HG03045 (cell line): ENCODE measurements around the gene PHF20.
A peak's percentile ranks its signal among the peaks of the same experiment; 100 is the strongest.
"Not testable (repeated sequence)": the region's sequence is repeated elsewhere in the genome, so short reads cannot be mapped to it uniquely, and the experiment has no call there.

Experiments
- ATAC-seq: cut with Tn5 transposase; IDR thresholded peaks from one replicate; pipeline ENCODE4 v1.9.1; 2021; ENCODE audit warnings: mild to moderate bottlenecking, moderate library complexity; ENCODE audit not compliant: unreplicated experiment

Gene PHF20

GRCh38 chr20:35771689-35772562, at the start of gene PHF20:
Gene PHF20 (plus strand): TSS chr20:35772015. CDS start chr20:35801523, 29,508 bp downstream.
- peak; percentile 90 for ATAC-seq

GRCh38 chr20:35723275-35723639, 48.6 kb upstream of the PHF20 start:
- ATAC-seq = not testable (repeated sequence)

DNA sequence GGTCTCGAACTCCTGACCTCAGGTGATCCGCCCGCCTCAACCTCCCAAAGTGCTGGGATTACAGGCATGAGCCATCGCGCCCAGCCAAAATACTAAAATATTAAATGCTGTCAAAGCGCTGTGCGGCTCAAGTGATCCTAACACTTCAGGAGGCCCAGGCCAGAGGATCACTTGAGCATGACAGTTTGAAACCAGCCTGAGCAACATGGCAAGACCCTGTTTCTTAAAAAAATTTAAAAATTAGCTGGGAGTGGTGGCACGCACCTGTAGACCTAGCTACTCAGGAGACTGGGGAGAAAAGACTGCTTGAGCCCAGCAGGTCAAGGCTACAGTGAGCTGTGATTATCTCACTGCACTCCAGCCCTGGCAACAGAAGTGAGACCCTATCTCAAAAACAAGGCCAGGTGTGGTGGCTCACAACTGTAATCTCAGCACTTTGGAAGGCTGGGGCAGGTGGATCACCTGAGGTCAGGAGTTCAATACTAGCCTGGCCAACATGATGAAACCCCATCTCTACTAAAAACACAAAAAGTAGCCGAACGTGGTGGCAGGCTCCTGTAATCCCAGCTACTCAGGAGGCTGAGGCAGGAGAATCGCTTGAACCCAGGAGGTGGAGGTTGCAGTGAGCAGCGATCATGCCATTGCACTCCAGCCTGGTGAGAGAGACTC, 48.0 kb upstream of the PHF20 start:
- not testable (repeated sequence) for ATAC-seq

DNA sequence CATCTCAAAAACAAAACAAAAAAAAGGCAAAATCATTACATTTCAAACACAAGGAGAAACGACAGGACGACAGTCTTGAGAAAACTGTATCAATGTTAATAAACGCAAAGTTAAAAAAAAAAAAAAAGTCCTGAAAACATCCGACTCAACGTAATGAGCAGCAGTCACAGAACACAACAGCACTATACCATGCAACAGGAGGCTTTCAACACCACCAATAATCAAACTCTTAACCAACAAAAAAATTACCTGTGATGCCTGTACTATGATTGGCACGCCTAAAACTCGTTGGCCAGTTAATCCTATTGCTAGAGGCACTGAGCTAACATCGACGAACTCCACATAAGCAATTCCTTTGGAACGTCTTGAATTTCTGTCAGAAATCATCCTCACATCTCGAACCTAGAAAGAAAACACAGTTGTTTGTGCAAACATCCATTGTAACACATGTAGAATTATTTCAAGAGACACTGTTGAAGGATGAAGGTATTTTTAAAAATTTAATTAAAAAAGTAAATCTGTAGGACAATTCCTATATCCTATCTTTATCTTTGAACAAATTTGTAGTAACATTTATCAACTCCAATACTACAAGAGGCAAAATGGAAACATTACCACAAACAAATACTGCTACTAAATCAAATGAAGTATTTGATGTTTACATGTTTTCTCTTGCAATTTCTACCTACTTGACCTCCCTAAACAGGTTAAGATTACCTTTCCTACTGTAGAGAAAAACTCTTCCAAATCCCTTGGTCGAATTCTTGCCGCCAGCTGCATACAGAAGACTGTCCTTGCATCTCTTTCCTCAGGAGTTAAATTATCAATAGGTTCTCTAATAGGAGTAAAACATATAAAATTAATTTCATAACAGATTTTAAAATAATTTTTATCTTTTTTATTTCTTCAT, 47.2 kb upstream of the PHF20 start:
- no peak for ATAC-seq

- ATAC-seq = no peak
Observed at GRCh38 chr20:35726842-35727711, 44.7 kb upstream of the PHF20 start.

- ATAC-seq = no peak
Observed at GRCh38 chr20:35729283-35729807, 42.5 kb upstream of the PHF20 start.

DNA sequence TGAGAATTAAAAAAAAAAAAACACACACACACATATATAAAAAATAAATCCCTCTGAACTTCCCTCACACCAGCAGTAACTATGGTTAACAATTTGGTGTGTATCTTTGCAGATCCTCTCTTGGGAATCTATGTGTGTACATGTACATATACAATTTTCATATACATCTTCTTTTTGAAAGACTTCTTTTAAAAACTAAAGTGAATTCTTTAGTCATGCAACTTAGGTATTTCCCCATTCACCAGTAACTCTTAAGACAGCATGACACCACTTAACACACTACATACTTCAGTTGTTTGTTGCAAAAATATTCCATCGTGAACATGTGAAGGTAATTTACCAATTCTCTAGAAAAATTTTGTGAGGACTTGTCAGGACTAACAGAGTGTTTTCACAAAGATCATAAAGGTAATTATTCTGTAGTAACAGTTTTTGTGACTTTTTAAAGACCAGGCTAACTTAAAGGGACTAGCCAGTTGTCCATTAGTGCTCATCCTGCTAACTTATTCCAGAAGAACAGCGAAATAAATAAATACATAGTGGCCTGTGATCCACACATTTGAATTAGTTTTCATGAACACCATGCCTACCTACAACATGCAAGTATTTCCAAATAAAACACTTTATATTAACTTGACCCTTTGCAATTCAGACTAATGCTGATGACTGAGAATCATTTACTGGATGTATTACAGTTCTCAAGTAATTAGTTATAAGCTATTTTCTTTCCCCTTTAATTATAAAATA, 41.8 kb upstream of the PHF20 start:
- ATAC-seq = no peak

DNA sequence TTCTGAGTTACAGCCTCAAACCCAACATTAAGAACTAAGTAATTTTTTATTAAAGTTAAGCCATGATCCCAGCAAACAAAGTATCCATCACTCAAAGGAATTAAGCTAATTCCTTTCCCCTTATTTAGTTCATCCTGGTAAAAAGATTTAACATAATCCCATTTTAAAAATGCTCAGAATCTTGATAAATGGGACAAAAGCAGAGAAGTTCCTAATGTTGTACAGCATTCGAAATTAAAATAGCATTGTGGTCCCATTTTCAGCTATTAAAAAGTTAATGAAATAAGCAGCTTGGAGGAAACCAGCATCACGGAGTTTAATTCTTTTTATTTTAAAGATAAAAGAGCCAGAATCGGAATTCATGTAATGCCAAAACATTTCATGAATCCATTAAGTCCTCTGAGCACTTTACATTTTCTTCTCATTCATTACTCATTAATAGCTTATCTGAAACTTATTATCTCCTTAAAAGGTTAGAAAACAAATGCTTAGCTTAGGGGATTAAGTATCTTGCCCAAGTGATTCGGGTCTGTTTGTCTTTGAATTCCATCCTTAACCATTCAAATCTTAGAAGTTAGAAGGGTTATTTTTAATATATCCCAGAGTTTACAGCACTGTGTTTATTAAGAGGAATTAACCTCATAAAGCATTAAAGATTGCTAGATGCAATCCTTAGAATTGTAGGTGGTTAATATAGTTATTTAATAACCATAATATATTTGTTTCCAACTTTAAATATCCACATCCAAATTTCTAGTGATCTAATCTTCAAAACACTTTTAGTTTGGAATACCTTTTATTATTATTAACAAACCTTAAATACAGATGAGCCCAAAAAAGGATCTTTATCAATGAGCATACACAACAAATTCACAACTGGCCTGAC, 41.0 kb upstream of the PHF20 start:
- no peak for ATAC-seq

- no peak for ATAC-seq
Observed at GRCh38 chr20:35731469-35731788, 40.4 kb upstream of the PHF20 start.

DNA sequence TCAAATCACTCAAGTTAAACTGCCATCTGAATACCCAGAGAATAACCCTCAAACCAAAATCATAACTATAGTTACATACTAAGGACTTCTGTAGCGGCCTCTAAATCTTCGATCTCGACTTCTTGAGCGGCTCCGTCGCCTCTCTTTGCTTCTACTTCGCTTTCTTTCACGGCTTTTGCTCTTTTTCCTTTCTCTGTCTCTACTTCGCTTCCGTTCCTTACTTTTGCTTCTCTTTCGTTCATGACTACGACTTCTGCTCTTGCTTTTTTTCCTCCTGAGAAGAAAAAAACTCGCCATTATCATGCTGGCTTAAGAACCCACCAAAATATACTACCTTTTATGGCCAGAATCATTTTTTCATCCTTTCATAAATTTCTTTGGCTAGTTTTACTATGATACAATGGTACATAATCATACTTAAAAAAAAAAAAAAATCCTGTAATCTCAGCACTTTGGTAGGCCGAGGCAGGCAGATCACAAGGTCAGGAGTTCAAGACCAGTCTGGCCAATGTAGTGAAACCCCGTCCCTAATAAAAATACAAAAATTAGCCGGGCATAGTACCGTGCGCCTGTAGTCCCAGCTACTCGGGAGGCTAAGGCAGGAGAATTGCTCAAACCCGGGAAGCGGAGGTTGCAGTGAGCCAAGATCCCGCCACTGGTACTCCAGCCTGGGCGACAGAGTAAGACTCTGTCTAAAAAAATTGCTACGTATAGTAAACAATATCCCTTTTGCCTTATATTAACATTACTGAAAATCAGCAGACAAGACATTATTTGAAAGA, 39.8 kb upstream of the PHF20 start:
- ATAC-seq = no peak

- ATAC-seq = no peak
Observed at GRCh38 chr20:35732644-35732982, 39.2 kb upstream of the PHF20 start.

DNA sequence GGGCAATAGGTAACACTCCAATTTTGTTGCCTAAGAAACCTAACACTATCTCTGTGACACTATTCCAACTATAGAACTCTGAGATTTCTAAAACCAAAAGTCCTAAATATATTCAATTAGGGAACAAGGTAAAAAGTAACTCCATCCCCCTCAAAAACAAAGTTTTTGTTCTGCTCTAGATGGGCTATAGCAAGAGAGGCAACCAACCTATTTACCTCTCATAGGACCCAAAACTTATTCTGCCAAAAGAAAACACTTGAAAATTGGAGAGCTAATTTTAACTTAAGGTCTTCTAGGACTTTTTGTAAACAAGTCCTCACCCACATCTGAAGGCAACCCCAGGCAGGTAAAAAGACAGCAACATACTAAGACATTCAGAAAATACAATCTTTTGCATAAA, 37.4 kb upstream of the PHF20 start:
- no peak for ATAC-seq

GRCh38 chr20:35734777-35735649, 36.8 kb upstream of the PHF20 start:
- no peak for ATAC-seq

GRCh38 chr20:35735826-35736470, 35.9 kb upstream of the PHF20 start:
- ATAC-seq = no peak

DNA sequence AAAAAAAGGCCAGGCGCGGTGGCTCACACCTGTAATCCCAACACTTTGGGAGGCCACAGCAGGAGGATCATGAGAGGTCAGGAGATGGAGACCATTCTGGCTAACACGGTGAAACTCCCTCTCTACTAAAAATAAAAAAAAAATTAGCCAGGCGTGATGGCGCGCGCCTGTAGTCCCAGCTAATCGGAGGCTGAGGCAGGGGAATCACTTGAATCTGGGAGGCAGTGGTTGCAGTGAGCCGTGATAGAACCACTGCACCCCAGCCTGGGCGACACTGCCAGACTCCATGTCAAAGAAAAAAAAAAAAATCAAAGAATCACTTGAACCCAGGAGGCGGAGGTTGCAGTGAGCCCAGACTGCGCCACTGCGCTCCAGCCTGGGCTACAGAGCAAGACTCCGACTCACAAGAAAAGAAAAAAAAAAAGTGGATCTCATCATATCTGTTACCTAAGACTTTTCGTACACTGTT, 33.9 kb upstream of the PHF20 start:
- ATAC-seq = no peak
